Measurements from ENCODE around the gene TFF1.

Gene TFF1

DNA sequence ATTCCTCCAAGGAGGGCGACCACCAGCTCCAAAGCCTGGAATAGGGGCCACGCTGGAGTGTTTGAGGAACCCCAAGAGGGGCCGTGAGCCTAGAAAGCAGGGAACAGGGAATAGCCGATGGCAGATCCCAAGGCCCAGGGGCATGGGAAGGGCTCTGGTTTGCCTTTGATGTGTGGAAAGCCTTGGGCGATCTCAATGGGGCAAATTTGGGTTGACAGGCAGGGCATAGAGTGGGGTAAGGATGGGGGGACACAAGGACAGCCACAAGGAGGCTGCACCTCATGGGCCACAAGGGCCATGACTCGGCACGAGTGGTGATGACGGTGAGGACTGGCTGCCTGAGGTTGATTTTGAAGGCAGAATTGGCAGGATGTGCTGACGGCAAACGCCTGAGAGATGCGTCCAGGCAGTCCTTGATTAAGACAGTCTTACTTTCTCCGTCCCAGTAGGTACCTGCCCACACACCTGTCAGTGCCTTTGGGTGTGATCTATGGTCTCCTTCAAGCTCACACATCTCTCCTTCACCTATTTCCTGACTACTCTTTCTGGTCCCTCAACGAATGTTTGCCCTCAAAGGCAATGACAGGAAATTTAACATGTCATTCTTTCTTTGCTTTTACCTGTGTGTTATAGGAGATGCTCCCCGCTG is 31.5 kb upstream of the TFF1 start:
- H3K9ac ChIP-seq (ENCODE audit: low read length) = no peak overlapping the region
- no peaks in the 10 kb centered on the region for H3K27me3 ChIP-seq (ENCODE audit: control insufficient read depth, insufficient read depth, low read length)
- H3K9me3 ChIP-seq (ENCODE audit: control insufficient read depth, insufficient read depth, low read depth, low read length) = peaks cover 7% of the 10 kb centered on the region
- H3K36me3 ChIP-seq (ENCODE audit: control insufficient read depth, insufficient read depth, low read length) = no peaks in the 10 kb centered on the region
- H3K27ac ChIP-seq (ENCODE audit: low read depth, low read length) = no peak overlapping the region
- no peaks in the 10 kb centered on the region for H3K4me1 ChIP-seq (ENCODE audit: control insufficient read depth, insufficient read depth, low read length)
- H3K4me3 ChIP-seq (ENCODE audit: low read depth, low read length) = no peak overlapping the region

- no peak overlapping the region for H3K4me3 ChIP-seq (ENCODE audit: low read depth, low read length)
- no peaks in the 10 kb centered on the region for H3K27me3 ChIP-seq (ENCODE audit: control insufficient read depth, insufficient read depth, low read length)
- no peaks in the 10 kb centered on the region for H3K4me1 ChIP-seq (ENCODE audit: control insufficient read depth, insufficient read depth, low read length)
- no peak overlapping the region for H3K27ac ChIP-seq (ENCODE audit: low read depth, low read length)
- H3K36me3 ChIP-seq (ENCODE audit: control insufficient read depth, insufficient read depth, low read length) = no peaks in the 10 kb centered on the region
- no peak overlapping the region for H3K9ac ChIP-seq (ENCODE audit: low read length)
- peaks cover 7% of the 10 kb centered on the region for H3K9me3 ChIP-seq (ENCODE audit: control insufficient read depth, insufficient read depth, low read depth, low read length)
Observed at GRCh38 chr21:42396799-42397745, 30.7 kb upstream of the TFF1 start.

- Histone ChIP-seq H3K9ac (ENCODE audit: low read length) (no peak within 1 kb of the TSS), H3K4me3 (ENCODE audit: low read depth, low read length) (no peak within 1 kb of the TSS), H3K9me3 (ENCODE audit: control insufficient read depth, insufficient read depth, low read depth, low read length) (0 out of 2 replicates have a peak, but pooled peaks cover 6% of the 10 kb centered on the region), H3K27ac (ENCODE audit: low read depth, low read length) (no peak within 1 kb of the TSS), H3K4me1 (ENCODE audit: control insufficient read depth, insufficient read depth, low read length) (no peaks in the 10 kb centered on the region), H3K27me3 (ENCODE audit: control insufficient read depth, insufficient read depth, low read length) (no peaks in the 10 kb centered on the region), H3K36me3 (ENCODE audit: control insufficient read depth, insufficient read depth, low read length) (no peaks in the 10 kb centered on the region)
Observed at GRCh38 chr21:42395905-42396651, 29.7 kb upstream of the TFF1 start, which contains the start of gene TMPRSS3. Gene TMPRSS3, minus strand, starts transcription at chr21:42396052. Its CDS starts 635 bp downstream, at chr21:42395417.

DNA sequence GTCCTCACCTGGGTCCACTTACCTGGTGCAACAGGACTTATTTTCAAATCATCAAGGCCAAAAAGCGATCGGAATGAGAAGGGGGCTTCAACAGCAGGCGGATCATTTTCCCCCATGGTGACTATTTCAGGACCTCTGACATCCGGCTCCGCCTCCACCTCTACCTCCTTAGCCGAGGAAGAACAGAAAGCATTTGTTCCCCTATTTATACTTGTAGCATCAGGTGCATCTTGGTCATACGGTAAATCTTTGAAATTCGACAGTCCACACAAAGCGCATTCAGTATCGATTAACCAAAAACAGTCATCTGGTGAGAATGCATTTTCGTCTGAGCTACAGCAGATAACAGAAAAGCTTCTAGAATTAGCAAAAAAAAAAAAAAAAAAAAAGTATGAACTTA is 29.0 kb upstream of the TFF1 start:
- Histone ChIP-seq H3K27ac (ENCODE audit: low read depth, low read length) (no peak overlapping the region), H3K9me3 (ENCODE audit: control insufficient read depth, insufficient read depth, low read depth, low read length) (0 out of 2 replicates have a peak, but pooled peaks cover 6% of the 10 kb centered on the region), H3K4me1 (ENCODE audit: control insufficient read depth, insufficient read depth, low read length) (no peaks in the 10 kb centered on the region)

DNA sequence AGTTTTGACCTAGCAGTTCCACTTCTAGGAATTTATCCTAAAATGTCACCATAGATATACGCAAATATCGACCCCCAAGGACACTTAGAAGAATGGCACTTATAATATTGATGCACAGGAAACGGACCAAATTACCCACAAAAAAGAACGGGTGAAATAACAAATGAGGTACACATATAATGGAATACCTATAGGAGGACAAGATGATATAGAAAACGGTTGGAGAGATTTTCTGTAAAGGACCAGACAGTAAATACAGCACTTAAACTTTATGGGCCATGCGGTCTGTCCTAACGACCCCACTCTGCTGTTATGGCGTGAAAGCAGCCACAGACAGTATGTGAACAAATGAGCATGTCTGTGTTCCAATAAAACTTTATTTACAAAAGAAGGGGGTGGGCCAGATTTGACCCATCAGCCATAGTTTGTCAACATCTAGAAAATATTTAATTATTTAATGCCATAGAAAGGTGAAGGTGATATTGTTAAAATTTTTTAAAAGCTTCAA is 27.2 kb upstream of the TFF1 start:
- H3K4me3 ChIP-seq (ENCODE audit: low read depth, low read length) = no peak overlapping the region
- no peaks in the 10 kb centered on the region for H3K36me3 ChIP-seq (ENCODE audit: control insufficient read depth, insufficient read depth, low read length)
- H3K27ac ChIP-seq (ENCODE audit: low read depth, low read length) = no peak overlapping the region
- H3K4me1 ChIP-seq (ENCODE audit: control insufficient read depth, insufficient read depth, low read length) = peaks cover 15% of the 10 kb centered on the region; the same call in 1 of the 2 replicates
- H3K27me3 ChIP-seq (ENCODE audit: control insufficient read depth, insufficient read depth, low read length) = no peaks in the 10 kb centered on the region
- H3K9ac ChIP-seq (ENCODE audit: low read length) = no peak overlapping the region
- H3K9me3 ChIP-seq (ENCODE audit: control insufficient read depth, insufficient read depth, low read depth, low read length) = 0 out of 2 replicates have a peak, but pooled peaks cover 6% of the 10 kb centered on the region

More for the DNA sequence above, 29.0 kb upstream of the TFF1 start:
- Histone ChIP-seq H3K4me3 (ENCODE audit: low read depth, low read length) (no peak overlapping the region), H3K9ac (ENCODE audit: low read length) (no peak overlapping the region), H3K27me3 (ENCODE audit: control insufficient read depth, insufficient read depth, low read length) (no peaks in the 10 kb centered on the region), H3K36me3 (ENCODE audit: control insufficient read depth, insufficient read depth, low read length) (no peaks in the 10 kb centered on the region)

GRCh38 chr21:42392731-42393442 is 26.6 kb upstream of the TFF1 start:
- H3K9me3 ChIP-seq (ENCODE audit: control insufficient read depth, insufficient read depth, low read depth, low read length) = 0 out of 2 replicates have a peak, but pooled peaks cover 6% of the 10 kb centered on the region
- no peak overlapping the region for H3K27ac ChIP-seq (ENCODE audit: low read depth, low read length)
- H3K27me3 ChIP-seq (ENCODE audit: control insufficient read depth, insufficient read depth, low read length) = no peaks in the 10 kb centered on the region
- peaks cover 15% of the 10 kb centered on the region; the same call in 1 of the 2 replicates for H3K4me1 ChIP-seq (ENCODE audit: control insufficient read depth, insufficient read depth, low read length)
- no peak overlapping the region for H3K4me3 ChIP-seq (ENCODE audit: low read depth, low read length)
- no peak overlapping the region for H3K9ac ChIP-seq (ENCODE audit: low read length)
- H3K36me3 ChIP-seq (ENCODE audit: control insufficient read depth, insufficient read depth, low read length) = no peaks in the 10 kb centered on the region

GRCh38 chr21:42391297-42391696 is 25.0 kb upstream of the TFF1 start:
- H3K36me3 ChIP-seq (ENCODE audit: control insufficient read depth, insufficient read depth, low read length) = no peaks in the 10 kb centered on the region

GRCh38 chr21:42390696-42391095 is 24.4 kb upstream of the TFF1 start:
- Histone ChIP-seq H3K9me3 (ENCODE audit: control insufficient read depth, insufficient read depth, low read depth, low read length) (0 out of 2 replicates have a peak, but pooled peaks cover 6% of the 10 kb centered on the region), H3K4me1 (ENCODE audit: control insufficient read depth, insufficient read depth, low read length) (peaks cover 15% of the 10 kb centered on the region; the same call in 1 of the 2 replicates), H3K4me3 (ENCODE audit: low read depth, low read length) (no peak overlapping the region), H3K9ac (ENCODE audit: low read length) (no peak overlapping the region), H3K36me3 (ENCODE audit: control insufficient read depth, insufficient read depth, low read length) (no peaks in the 10 kb centered on the region), H3K27ac (ENCODE audit: low read depth, low read length) (no peak overlapping the region), H3K27me3 (ENCODE audit: control insufficient read depth, insufficient read depth, low read length) (no peaks in the 10 kb centered on the region)

More at GRCh38 chr21:42391297-42391696, 25.0 kb upstream of the TFF1 start:
- H3K9ac ChIP-seq (ENCODE audit: low read length) = no peak overlapping the region
- H3K9me3 ChIP-seq (ENCODE audit: control insufficient read depth, insufficient read depth, low read depth, low read length) = 0 out of 2 replicates have a peak, but pooled peaks cover 6% of the 10 kb centered on the region
- no peak overlapping the region for H3K27ac ChIP-seq (ENCODE audit: low read depth, low read length)
- peaks cover 15% of the 10 kb centered on the region; the same call in 1 of the 2 replicates for H3K4me1 ChIP-seq (ENCODE audit: control insufficient read depth, insufficient read depth, low read length)
- H3K27me3 ChIP-seq (ENCODE audit: control insufficient read depth, insufficient read depth, low read length) = no peaks in the 10 kb centered on the region
- H3K4me3 ChIP-seq (ENCODE audit: low read depth, low read length) = no peak overlapping the region

- Histone ChIP-seq H3K4me3 (ENCODE audit: low read depth, low read length) (no peak overlapping the region), H3K4me1 (ENCODE audit: control insufficient read depth, insufficient read depth, low read length) (peaks cover 15% of the 10 kb centered on the region; the same call in 1 of the 2 replicates), H3K27me3 (ENCODE audit: control insufficient read depth, insufficient read depth, low read length) (no peaks in the 10 kb centered on the region), H3K9me3 (ENCODE audit: control insufficient read depth, insufficient read depth, low read depth, low read length) (0 out of 2 replicates have a peak, but pooled peaks cover 6% of the 10 kb centered on the region), H3K27ac (ENCODE audit: low read depth, low read length) (no peak overlapping the region), H3K36me3 (ENCODE audit: control insufficient read depth, insufficient read depth, low read length) (no peaks in the 10 kb centered on the region), H3K9ac (ENCODE audit: low read length) (no peak overlapping the region)
Observed at GRCh38 chr21:42390193-42390592, 23.9 kb upstream of the TFF1 start.

DNA sequence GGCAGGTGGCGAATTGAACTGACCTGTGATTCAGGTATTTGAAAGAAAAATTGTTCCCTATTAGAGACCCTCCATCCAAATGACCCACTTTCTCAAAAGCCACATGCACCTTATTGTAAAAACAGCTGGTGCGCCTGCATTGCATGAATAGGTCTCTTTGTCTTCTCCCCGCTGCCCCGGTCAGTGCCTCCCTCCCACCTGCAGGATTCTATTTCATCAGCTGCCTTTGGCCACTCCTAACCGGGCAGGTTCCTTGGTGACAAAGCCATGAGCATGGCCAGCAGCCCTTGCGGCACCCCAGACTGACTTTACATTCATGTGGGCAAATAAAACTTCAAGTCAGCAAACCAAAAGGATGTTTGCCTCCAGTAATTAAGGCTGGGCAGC is 23.1 kb upstream of the TFF1 start:
- H3K4me1 ChIP-seq (ENCODE audit: control insufficient read depth, insufficient read depth, low read length) = peaks cover 15% of the 10 kb centered on the region; the same call in 1 of the 2 replicates
- H3K27me3 ChIP-seq (ENCODE audit: control insufficient read depth, insufficient read depth, low read length) = no peaks in the 10 kb centered on the region
- H3K9me3 ChIP-seq (ENCODE audit: control insufficient read depth, insufficient read depth, low read depth, low read length) = 0 out of 2 replicates have a peak, but pooled peaks cover 6% of the 10 kb centered on the region
- no peak overlapping the region for H3K27ac ChIP-seq (ENCODE audit: low read depth, low read length)
- H3K9ac ChIP-seq (ENCODE audit: low read length) = no peak overlapping the region
- no peaks in the 10 kb centered on the region for H3K36me3 ChIP-seq (ENCODE audit: control insufficient read depth, insufficient read depth, low read length)
- H3K4me3 ChIP-seq (ENCODE audit: low read depth, low read length) = no peak overlapping the region
